PFSK-1 (cell line): ENCODE data around the gene DSC2.

Experiments used
- POLR2AphosphoS5 ChIP-seq: IDR thresholded peaks from 2 replicates; pipeline ENCODE4 v1.6.1; 2012; ENCODE audit warnings: low read depth, mild to moderate bottlenecking, control low read depth, low read length, moderate library complexity
- SIN3A ChIP-seq: IDR thresholded peaks from 2 replicates; pipeline ENCODE4 v1.6.1; 2012; ENCODE audit warnings: mild to moderate bottlenecking, low read length, moderate library complexity, borderline replicate concordance; ENCODE audit not compliant: insufficient read depth
- TAF1 ChIP-seq: IDR thresholded peaks from 2 replicates; pipeline ENCODE4 v1.6.1; 2012; ENCODE audit warnings: low read length, control low read depth, borderline replicate concordance; ENCODE audit not compliant: insufficient read depth
- TF ChIP-seq, protein P1 (sequence below), 2 experiments: IDR thresholded peaks; 2 replicates each; pipeline versions ENCODE4 v1.6.1 to v1.8.0; 2011 to 2012; ENCODE audit warnings: low read depth in 2 of 2, low read length in 2 of 2, control low read depth in 1 of 2, inconsistent platforms in 1 of 2, mild to moderate bottlenecking in 1 of 2, moderate library complexity in 1 of 2; ENCODE audit not compliant: insufficient read depth in 1 of 2

DNA sequence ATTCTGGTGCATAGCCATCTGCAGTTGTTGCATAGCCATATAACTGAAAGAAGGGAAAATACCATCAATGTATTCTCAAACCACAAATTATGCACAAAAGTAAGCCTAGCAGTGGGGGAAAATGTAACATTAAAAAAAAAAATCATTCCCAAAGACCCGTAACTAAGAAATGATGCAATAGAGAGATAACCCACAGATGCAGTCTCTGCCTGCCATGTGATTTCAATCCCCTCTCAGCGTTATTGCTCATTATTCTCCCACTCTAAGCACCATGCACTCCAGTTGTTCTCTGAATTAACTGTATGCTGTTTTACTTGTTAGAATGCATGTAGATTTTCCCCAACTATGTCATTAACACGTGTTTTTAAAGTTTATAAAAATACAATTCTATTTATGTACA, 46.4 kb upstream of the DSC2 start:
- TF ChIP-seq SIN3A: no peak
- TF ChIP-seq, protein P1, sequence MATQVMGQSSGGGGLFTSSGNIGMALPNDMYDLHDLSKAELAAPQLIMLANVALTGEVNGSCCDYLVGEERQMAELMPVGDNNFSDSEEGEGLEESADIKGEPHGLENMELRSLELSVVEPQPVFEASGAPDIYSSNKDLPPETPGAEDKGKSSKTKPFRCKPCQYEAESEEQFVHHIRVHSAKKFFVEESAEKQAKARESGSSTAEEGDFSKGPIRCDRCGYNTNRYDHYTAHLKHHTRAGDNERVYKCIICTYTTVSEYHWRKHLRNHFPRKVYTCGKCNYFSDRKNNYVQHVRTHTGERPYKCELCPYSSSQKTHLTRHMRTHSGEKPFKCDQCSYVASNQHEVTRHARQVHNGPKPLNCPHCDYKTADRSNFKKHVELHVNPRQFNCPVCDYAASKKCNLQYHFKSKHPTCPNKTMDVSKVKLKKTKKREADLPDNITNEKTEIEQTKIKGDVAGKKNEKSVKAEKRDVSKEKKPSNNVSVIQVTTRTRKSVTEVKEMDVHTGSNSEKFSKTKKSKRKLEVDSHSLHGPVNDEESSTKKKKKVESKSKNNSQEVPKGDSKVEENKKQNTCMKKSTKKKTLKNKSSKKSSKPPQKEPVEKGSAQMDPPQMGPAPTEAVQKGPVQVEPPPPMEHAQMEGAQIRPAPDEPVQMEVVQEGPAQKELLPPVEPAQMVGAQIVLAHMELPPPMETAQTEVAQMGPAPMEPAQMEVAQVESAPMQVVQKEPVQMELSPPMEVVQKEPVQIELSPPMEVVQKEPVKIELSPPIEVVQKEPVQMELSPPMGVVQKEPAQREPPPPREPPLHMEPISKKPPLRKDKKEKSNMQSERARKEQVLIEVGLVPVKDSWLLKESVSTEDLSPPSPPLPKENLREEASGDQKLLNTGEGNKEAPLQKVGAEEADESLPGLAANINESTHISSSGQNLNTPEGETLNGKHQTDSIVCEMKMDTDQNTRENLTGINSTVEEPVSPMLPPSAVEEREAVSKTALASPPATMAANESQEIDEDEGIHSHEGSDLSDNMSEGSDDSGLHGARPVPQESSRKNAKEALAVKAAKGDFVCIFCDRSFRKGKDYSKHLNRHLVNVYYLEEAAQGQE (IDR thresholded peaks at IDR 0.05; ENCODE audit: insufficient read depth in 1 of 2, low read depth in 2 of 2, low read length in 2 of 2): no peak
- no peak for TF ChIP-seq TAF1
- TF ChIP-seq POLR2AphosphoS5: no peak
